ENCODE measurements around the gene TNNI2.

Gene TNNI2

GRCh38 chr11:1843796-1844195, 5.0 kb downstream of the TNNI2 start:
- Histone ChIP-seq H3K9ac (ENCODE audit: low read depth, low read length) (no peak overlapping the region), H3K9me3 (ENCODE audit: control insufficient read depth, insufficient read depth, low read length) (no peaks in the 10 kb centered on the region), H3K36me3 (ENCODE audit: insufficient read depth, low read length) (no peaks in the 10 kb centered on the region), H3K4me1 (ENCODE audit: insufficient read depth, low read length) (no peaks in the 10 kb centered on the region)

GRCh38 chr11:1844221-1845094, 5.7 kb downstream of the TNNI2 start:
- Histone ChIP-seq H3K36me3 (ENCODE audit: insufficient read depth, low read length) (no peaks in the 10 kb centered on the region), H3K9ac (ENCODE audit: low read depth, low read length) (no peak overlapping the region), H3K4me1 (ENCODE audit: insufficient read depth, low read length) (no peaks in the 10 kb centered on the region), H3K9me3 (ENCODE audit: control insufficient read depth, insufficient read depth, low read length) (no peaks in the 10 kb centered on the region)

- Histone ChIP-seq H3K4me1 (ENCODE audit: insufficient read depth, low read length) (no peaks in the 10 kb centered on the region), H3K36me3 (ENCODE audit: insufficient read depth, low read length) (no peaks in the 10 kb centered on the region), H3K9me3 (ENCODE audit: control insufficient read depth, insufficient read depth, low read length) (no peaks in the 10 kb centered on the region), H3K9ac (ENCODE audit: low read depth, low read length) (no peak overlapping the region)
These were observed 6.3 kb downstream of the TNNI2 start for GRCh38 chr11:1845095-1845429.

- no peak overlapping the region for H3K9ac ChIP-seq (ENCODE audit: low read depth, low read length)
- no peaks in the 10 kb centered on the region for H3K4me1 ChIP-seq (ENCODE audit: insufficient read depth, low read length)
- no peaks in the 10 kb centered on the region for H3K9me3 ChIP-seq (ENCODE audit: control insufficient read depth, insufficient read depth, low read length)
- no peaks in the 10 kb centered on the region for H3K36me3 ChIP-seq (ENCODE audit: insufficient read depth, low read length)
These were observed 7.0 kb downstream of the TNNI2 start for GRCh38 chr11:1845561-1846452.

GRCh38 chr11:1846453-1846932, 7.7 kb downstream of the TNNI2 start:
- Histone ChIP-seq H3K4me1 (ENCODE audit: insufficient read depth, low read length) (no peaks in the 10 kb centered on the region), H3K36me3 (ENCODE audit: insufficient read depth, low read length) (no peaks in the 10 kb centered on the region)

GRCh38 chr11:1847006-1847735, 8.4 kb downstream of the TNNI2 start:
- no peak overlapping the region for H3K9ac ChIP-seq (ENCODE audit: low read depth, low read length)
- H3K4me1 ChIP-seq (ENCODE audit: insufficient read depth, low read length), result no peaks in the 10 kb centered on the region

More at GRCh38 chr11:1846453-1846932, 7.7 kb downstream of the TNNI2 start:
- Histone ChIP-seq H3K9me3 (ENCODE audit: control insufficient read depth, insufficient read depth, low read length) (no peaks in the 10 kb centered on the region), H3K9ac (ENCODE audit: low read depth, low read length) (no peak overlapping the region)

GRCh38 chr11:1847926-1848639, 9.3 kb downstream of the TNNI2 start:
- Histone ChIP-seq H3K9me3 (ENCODE audit: control insufficient read depth, insufficient read depth, low read length) (no peaks in the 10 kb centered on the region), H3K9ac (ENCODE audit: low read depth, low read length) (no peak overlapping the region), H3K36me3 (ENCODE audit: insufficient read depth, low read length) (no peaks in the 10 kb centered on the region), H3K4me1 (ENCODE audit: insufficient read depth, low read length) (no peaks in the 10 kb centered on the region)

More at GRCh38 chr11:1847006-1847735, 8.4 kb downstream of the TNNI2 start:
- Histone ChIP-seq H3K36me3 (ENCODE audit: insufficient read depth, low read length) (no peaks in the 10 kb centered on the region), H3K9me3 (ENCODE audit: control insufficient read depth, insufficient read depth, low read length) (no peaks in the 10 kb centered on the region)

- H3K9me3 ChIP-seq (ENCODE audit: control insufficient read depth, insufficient read depth, low read length), result no peaks in the 10 kb centered on the region
- H3K36me3 ChIP-seq (ENCODE audit: insufficient read depth, low read length), result no peaks in the 10 kb centered on the region
- no peaks in the 10 kb centered on the region for H3K4me1 ChIP-seq (ENCODE audit: insufficient read depth, low read length)
- no peak overlapping the region for H3K9ac ChIP-seq (ENCODE audit: low read depth, low read length)
These were observed 10.1 kb downstream of the TNNI2 start for GRCh38 chr11:1848640-1849430.

GRCh38 chr11:1851468-1852180, 12.8 kb downstream of the TNNI2 start:
- no peaks in the 10 kb centered on the region for H3K9me3 ChIP-seq (ENCODE audit: control insufficient read depth, insufficient read depth, low read length)
- no peaks in the 10 kb centered on the region for H3K4me1 ChIP-seq (ENCODE audit: insufficient read depth, low read length)
- H3K36me3 ChIP-seq (ENCODE audit: insufficient read depth, low read length), result no peaks in the 10 kb centered on the region
- H3K9ac ChIP-seq (ENCODE audit: low read depth, low read length), result no peak overlapping the region

GRCh38 chr11:1852271-1852876, 13.6 kb downstream of the TNNI2 start:
- Histone ChIP-seq H3K36me3 (ENCODE audit: insufficient read depth, low read length) (no peaks in the 10 kb centered on the region), H3K4me1 (ENCODE audit: insufficient read depth, low read length) (no peaks in the 10 kb centered on the region), H3K9ac (ENCODE audit: low read depth, low read length) (no peak overlapping the region), H3K9me3 (ENCODE audit: control insufficient read depth, insufficient read depth, low read length) (no peaks in the 10 kb centered on the region)

- Histone ChIP-seq H3K4me1 (ENCODE audit: insufficient read depth, low read length) (no peaks in the 10 kb centered on the region), H3K9me3 (ENCODE audit: control insufficient read depth, insufficient read depth, low read length) (no peaks in the 10 kb centered on the region), H3K9ac (ENCODE audit: low read depth, low read length) (no peak within 1 kb of the TSS), H3K36me3 (ENCODE audit: insufficient read depth, low read length) (no peaks in the 10 kb centered on the region)
These were observed 14.1 kb downstream of the TNNI2 start, which contains the start of gene LSP1 for GRCh38 chr11:1852877-1853276. Gene LSP1 (plus strand): TSS chr11:1853084. CDS start chr11:1853145, 61 bp downstream.

- Histone ChIP-seq H3K9me3 (ENCODE audit: control insufficient read depth, insufficient read depth, low read length) (no peaks in the 10 kb centered on the region), H3K36me3 (ENCODE audit: insufficient read depth, low read length) (no peaks in the 10 kb centered on the region), H3K9ac (ENCODE audit: low read depth, low read length) (no peak overlapping the region), H3K4me1 (ENCODE audit: insufficient read depth, low read length) (no peaks in the 10 kb centered on the region)
These were observed 14.8 kb downstream of the TNNI2 start for GRCh38 chr11:1853376-1854131.
